ENCODE data around the gene LAMB4. TPM values are rescaled to one million over a fixed set of nuclear protein-coding genes. Genes with fewer than 3 reads are reported as not detected.
"Not testable (repeated sequence)": the region's sequence is repeated elsewhere in the genome, so short reads cannot be mapped to it uniquely, and the experiment has no call there.

Gene LAMB4
- polyA plus RNA-seq, 4 donors, result 2.9 to 6.1 (median 3.9) TPM

- no peak for DNase-seq (ENCODE audit: low read depth in 4 of 4, low spot score in 3 of 4)
Observed at GRCh38 chr7:108051454-108051853, 78.7 kb downstream of the LAMB4 start.

- DNase-seq (ENCODE audit: low read depth in 4 of 4, low spot score in 3 of 4), result no peak
Observed at GRCh38 chr7:108049962-108050361, 80.2 kb downstream of the LAMB4 start.

GRCh38 chr7:108048422-108048821, 81.7 kb downstream of the LAMB4 start:
- DNase-seq (ENCODE audit: low read depth in 4 of 4, low spot score in 3 of 4), result no peak

GRCh38 chr7:108046952-108047506, 83.1 kb downstream of the LAMB4 start:
- no peak for DNase-seq (ENCODE audit: low read depth in 4 of 4, low spot score in 3 of 4)

DNA sequence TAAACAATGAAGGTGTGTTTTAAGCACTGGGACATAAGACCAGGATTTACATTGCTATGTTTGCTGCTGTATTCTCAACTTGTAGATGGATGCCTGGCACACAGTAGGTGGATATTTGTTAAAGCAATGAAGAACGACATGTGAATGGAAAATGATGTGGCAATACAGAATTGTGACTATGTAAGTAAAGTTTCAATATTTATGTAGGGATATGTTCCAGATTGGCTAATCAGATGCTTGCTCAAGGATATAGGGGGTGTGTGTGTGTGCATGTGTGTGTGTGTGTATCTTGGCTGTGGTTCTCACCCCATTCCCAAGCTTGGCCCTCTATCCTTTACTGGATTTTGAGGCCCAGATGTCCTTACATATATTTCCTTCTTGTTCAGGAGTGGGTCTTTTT, 84.5 kb downstream of the LAMB4 start:
- DNase-seq (ENCODE audit: low read depth in 4 of 4, low spot score in 3 of 4), result no peak

DNA sequence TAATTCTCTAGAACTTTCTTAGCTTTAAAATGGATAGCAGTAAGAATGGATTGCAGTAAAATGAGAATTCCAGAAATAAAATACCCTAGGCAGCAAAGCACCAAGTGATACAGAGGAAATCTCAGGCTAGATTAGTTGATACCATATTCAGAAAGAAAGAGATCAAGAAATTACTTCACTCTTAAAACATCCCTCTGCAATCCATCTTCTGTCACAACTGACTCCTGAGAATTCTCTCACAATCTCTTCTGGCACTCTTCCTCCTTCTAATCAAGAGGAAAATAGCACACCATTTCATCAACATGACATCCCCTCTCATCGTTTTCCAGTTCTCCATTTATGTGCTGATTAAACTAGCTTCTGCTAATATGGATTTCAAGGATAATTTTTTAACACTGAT, 85.0 kb downstream of the LAMB4 start:
- DNase-seq (ENCODE audit: low read depth in 4 of 4, low spot score in 3 of 4), result no peak

GRCh38 chr7:108044345-108044744, 85.8 kb downstream of the LAMB4 start:
- DNase-seq (ENCODE audit: low read depth in 4 of 4, low spot score in 3 of 4), result no peak

- no peak for DNase-seq (ENCODE audit: low read depth in 4 of 4, low spot score in 3 of 4)
Observed at GRCh38 chr7:108038986-108039385, 91.2 kb downstream of the LAMB4 start.

DNA sequence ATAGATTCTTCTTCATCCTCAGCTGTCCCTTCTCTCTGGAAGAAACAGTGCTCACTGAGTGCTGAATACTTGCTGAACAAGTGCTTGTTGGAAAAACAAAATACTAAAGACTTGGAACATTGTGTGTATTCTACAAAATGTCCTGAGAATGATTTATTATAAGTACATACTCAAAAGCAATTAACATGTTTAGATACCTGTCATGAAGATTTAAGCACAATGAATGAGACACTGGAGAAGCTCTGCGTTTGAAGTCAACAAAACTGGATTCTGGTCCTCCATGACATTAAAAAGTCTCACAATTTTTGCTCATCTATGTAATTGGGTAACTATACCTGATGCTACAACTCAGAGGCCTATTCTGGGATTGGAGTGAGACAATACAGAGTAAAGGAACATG, 92.4 kb downstream of the LAMB4 start:
- DNase-seq (ENCODE audit: low read depth in 4 of 4, low spot score in 3 of 4), result no peak

GRCh38 chr7:108037140-108037539, 93.0 kb downstream of the LAMB4 start:
- DNase-seq (ENCODE audit: low read depth in 4 of 4, low spot score in 3 of 4), result no peak

DNA sequence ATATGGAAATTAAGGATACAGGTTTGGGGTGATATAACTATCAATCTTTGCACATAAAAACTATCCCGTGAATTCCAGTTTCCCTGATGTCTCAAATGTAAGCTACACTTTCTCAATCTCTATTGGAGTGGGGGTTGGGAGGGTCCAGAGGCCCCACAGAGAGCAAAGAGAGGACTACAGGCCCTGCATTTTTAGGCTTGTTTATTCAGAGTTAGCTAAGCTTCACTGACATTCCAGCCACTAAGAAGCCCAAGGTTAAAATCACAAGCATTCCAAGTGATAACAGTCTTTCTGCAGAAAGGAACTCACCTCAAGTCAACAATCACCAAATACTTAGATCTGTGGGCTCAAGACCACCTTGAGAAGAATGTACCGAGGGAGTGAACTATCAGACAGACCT, 95.6 kb downstream of the LAMB4 start:
- no peak for DNase-seq (ENCODE audit: low read depth in 4 of 4, low spot score in 3 of 4)

DNA sequence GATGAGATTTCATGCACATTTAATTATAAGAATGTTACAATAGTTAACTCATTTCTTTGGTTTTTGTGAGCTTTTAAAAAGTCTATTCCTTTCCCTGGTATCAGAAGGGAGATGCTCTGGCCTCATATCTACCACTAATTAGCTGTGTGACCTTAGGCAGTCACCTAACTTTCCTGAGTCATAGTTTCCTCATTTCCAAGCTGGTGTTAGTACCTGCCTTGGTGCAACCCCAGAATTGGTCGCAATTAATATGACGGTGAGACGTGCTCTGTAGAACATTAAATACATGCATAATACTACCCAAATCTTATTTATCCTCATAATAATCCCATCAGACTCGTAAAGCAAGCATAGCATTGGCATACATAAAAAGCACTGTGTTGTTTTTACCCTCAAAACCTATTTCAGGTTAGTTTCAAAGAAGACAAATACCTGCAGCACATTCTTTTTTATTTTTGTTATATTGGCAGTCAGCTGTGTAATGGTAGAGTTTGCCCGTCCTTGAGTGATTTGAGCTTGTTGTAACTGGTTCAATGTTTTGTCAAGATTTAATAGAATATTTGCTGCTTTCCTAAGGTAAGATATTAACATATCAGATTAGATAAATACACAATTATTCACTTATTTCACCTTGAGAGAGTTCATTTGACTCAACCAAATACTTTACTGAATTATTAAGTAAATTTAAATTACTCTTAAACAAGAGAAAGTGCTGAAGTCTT, 96.2 kb downstream of the LAMB4 start:
- DNase-seq (ENCODE audit: low read depth in 4 of 4, low spot score in 3 of 4), result no peak

GRCh38 chr7:108033309-108033708, 96.9 kb downstream of the LAMB4 start:
- DNase-seq (ENCODE audit: low read depth in 4 of 4, low spot score in 3 of 4), result not testable (repeated sequence)

DNA sequence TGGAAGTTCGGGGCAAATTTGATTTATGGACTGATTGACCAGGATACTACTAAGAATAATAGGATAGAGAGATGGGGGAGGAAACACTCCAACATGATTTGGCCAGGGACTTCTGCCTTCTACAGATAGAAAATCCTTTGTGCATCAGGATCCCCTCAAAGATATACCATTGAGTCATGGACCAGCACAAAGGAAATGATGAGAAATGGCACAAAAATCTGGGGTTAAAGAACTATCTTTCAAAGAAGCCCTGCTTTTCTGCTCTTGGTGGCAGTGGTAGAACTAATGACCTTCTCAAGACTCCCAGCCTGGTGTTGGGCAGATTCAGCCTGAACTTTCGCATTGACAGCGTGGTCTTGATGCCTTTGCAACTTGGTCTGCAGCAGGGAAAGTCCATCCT, 99.6 kb downstream of the LAMB4 start:
- no peak for DNase-seq (ENCODE audit: low read depth in 4 of 4, low spot score in 3 of 4)

DNA sequence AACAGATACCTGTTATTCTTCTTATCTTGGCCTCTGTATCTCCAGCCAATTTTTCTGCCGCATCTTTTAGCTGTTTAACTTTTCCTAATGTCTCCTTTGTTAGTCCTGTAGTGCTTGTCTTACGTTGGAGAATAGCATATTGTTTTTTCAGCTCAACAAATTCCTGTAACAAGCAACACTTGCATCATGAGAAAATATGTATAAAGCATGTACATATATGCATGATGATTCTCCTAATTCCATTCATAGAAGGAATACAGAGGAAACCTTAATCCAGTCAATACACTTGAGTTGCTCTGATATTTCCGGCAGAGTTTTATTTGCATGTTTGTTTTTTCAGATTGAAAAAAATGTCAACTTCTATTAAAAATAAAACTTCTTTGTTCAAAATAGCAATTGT, 101.1 kb downstream of the LAMB4 start:
- no peak for DNase-seq (ENCODE audit: low read depth in 4 of 4, low spot score in 3 of 4)

DNA sequence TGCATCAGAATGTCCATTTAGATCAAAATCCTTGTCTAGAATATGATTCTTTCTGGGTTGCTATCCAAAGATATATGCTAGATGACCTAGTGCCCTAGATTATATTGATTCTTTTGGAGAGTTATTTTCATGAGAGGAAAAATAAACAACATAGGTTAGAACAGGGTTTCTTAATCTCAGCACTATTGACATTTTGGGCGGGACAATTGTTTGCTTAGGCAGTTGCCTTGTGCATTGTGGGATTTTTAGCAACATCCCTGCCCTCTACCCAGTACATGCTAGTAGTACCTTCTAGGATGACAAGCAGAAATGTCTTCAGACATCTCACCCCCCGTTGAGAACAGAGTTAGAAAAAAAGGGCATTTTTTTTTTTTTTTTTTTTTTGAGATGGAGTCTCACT, 102.0 kb downstream of the LAMB4 start:
- DNase-seq (ENCODE audit: low read depth in 4 of 4, low spot score in 3 of 4), result no peak

- no peak for DNase-seq (ENCODE audit: low read depth in 4 of 4, low spot score in 3 of 4)
Observed at GRCh38 chr7:108027239-108027638, 102.9 kb downstream of the LAMB4 start.

GRCh38 chr7:108026647-108027046, 103.5 kb downstream of the LAMB4 start:
- no peak for DNase-seq (ENCODE audit: low read depth in 4 of 4, low spot score in 3 of 4)

DNA sequence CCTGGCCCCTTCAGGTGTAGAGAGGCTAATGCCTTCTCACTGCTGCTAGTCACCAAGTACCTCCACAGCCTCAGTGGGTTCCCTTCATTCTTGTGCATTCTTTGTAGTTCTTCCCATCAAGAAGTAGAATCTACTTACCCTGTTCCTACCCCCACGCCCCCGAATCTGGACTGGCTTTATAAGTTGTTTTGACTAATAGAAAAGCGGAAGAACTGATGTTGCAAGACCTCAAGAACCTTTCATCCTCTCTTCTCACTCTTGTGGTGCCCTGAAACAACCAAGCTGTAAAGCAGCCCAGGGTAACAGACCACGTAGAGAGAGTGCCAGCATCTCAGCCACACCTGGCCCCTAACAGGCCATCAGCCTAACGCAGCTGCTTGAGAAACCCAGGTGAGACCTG, 104.0 kb downstream of the LAMB4 start:
- no peak for DNase-seq (ENCODE audit: low read depth in 4 of 4, low spot score in 3 of 4)

DNA sequence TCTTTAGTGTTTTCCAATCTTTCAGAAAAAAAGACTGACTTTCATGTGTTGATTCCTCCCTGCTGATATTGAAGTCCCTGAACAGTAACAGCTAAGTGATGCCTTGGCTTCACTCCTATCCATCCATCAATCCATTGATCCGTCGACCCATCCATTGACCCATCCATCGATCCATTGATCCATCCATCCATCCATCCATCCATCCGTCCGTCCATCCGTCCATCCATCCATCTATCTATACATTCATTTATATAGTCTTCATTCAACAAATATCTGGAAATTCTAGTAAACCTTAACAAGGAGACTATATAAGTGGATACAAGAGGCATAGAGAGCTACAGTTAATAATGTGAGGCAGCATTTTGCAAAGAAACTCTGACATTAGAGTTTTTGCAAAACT, 105.6 kb downstream of the LAMB4 start:
- DNase-seq (ENCODE audit: low read depth in 4 of 4, low spot score in 3 of 4), result no peak

- no peak for DNase-seq (ENCODE audit: low read depth in 4 of 4, low spot score in 3 of 4)
Observed at GRCh38 chr7:108020585-108020984, 109.6 kb downstream of the LAMB4 start.

GRCh38 chr7:108018668-108019067, 111.5 kb downstream of the LAMB4 start:
- no peak for DNase-seq (ENCODE audit: low read depth in 4 of 4, low spot score in 3 of 4)

DNA sequence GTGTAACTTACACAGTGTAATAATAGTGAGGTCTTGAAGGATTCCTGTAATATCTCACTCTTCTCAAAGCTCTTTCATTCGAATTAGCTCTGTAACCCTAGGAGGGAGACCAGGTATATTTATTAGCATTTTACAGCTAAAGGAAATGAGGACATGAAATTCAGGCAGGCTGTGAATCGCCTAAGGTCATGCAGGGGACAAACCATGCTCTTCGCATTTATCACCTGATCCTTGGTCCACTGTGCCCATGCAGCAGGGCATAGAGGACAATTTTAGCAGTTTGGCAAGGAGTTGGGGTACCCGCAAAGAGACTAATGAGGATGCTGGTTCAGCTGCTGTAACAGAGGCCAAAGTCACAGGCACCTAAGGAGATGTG, 112.4 kb downstream of the LAMB4 start:
- no peak for DNase-seq (ENCODE audit: low read depth in 4 of 4, low spot score in 3 of 4)

Data from right renal pelvis (tissue), 4 donors.